GM19438 (cell line): ENCODE data around the gene PHAX.
"Not testable (repeated sequence)": the region's sequence is repeated elsewhere in the genome, so short reads cannot be mapped to it uniquely, and the experiment has no call there.

Experiments used
- ATAC-seq: cut with Tn5 transposase; IDR thresholded peaks from one replicate; pipeline ENCODE4 v1.9.1; 2021; ENCODE audit warnings: low read depth; ENCODE audit not compliant: unreplicated experiment

The PHAX gene

GRCh38 chr5:126600631-126601511 lies at the start of gene PHAX:
PHAX (plus strand) TSS chr5:126600947; CDS start chr5:126600963, 16 bp downstream.
- peak; percentile 95 for ATAC-seq

GRCh38 chr5:126552614-126553013 lies 48.1 kb upstream of the PHAX start:
- ATAC-seq, result no peak

GRCh38 chr5:126555101-126555500 lies 45.6 kb upstream of the PHAX start:
- not testable (repeated sequence) for ATAC-seq

GRCh38 chr5:126561908-126562307 lies 38.8 kb upstream of the PHAX start:
- ATAC-seq, result no peak

GRCh38 chr5:126562823-126563222 lies 37.9 kb upstream of the PHAX start:
- ATAC-seq, result peak; percentile 84

GRCh38 chr5:126568206-126568755 lies 32.5 kb upstream of the PHAX start:
- ATAC-seq, result no peak

- no peak for ATAC-seq
Measured at GRCh38 chr5:126575644-126576043, 25.1 kb upstream of the PHAX start.

- ATAC-seq, result no peak
Measured at GRCh38 chr5:126576974-126577373, 23.8 kb upstream of the PHAX start.

- ATAC-seq, result no peak
Measured at GRCh38 chr5:126577415-126577814, 23.3 kb upstream of the PHAX start.

- no peak for ATAC-seq
Measured at GRCh38 chr5:126579716-126580115, 21.0 kb upstream of the PHAX start.

GRCh38 chr5:126583761-126584160 lies 17.0 kb upstream of the PHAX start:
- ATAC-seq, result no peak

- ATAC-seq, result no peak
Measured at GRCh38 chr5:126587551-126588390, 13.0 kb upstream of the PHAX start.

GRCh38 chr5:126589536-126590297 lies 11.0 kb upstream of the PHAX start:
- ATAC-seq, result no peak

GRCh38 chr5:126591549-126591948 lies 9.2 kb upstream of the PHAX start:
- no peak for ATAC-seq

GRCh38 chr5:126594748-126595485 lies 5.8 kb upstream of the PHAX start, which contains the start of gene ALDH7A1:
ALDH7A1 (minus strand) TSS chr5:126595219; CDS start chr5:126595198, 21 bp downstream.
- peak; percentile 80 for ATAC-seq

- ATAC-seq, result peak; percentile 20
Measured at GRCh38 chr5:126595486-126596083, 5.2 kb upstream of the PHAX start.

GRCh38 chr5:126597156-126597555 lies 3.6 kb upstream of the PHAX start:
- ATAC-seq, result no peak

- no peak for ATAC-seq
Measured at GRCh38 chr5:126599499-126599898, 1.2 kb upstream of the PHAX start.

- ATAC-seq, result not testable (repeated sequence)
Measured at GRCh38 chr5:126599971-126600630, 646 bp upstream of the PHAX start.
